GM18511 (cell line): Measurements from ENCODE around the gene ADAMTS12.
A peak's percentile ranks its signal among the peaks of the same experiment; 100 is the strongest.

Experiments
- ATAC-seq: cut with Tn5 transposase; IDR thresholded peaks from one replicate; pipeline ENCODE4 v1.9.1; 2021; ENCODE audit warnings: mild to moderate bottlenecking, moderate library complexity; ENCODE audit not compliant: unreplicated experiment

ADAMTS12 gene

GRCh38 chr5:33810491-33811120, 81.2 kb downstream of the ADAMTS12 start:
- ATAC-seq: no peak

DNA sequence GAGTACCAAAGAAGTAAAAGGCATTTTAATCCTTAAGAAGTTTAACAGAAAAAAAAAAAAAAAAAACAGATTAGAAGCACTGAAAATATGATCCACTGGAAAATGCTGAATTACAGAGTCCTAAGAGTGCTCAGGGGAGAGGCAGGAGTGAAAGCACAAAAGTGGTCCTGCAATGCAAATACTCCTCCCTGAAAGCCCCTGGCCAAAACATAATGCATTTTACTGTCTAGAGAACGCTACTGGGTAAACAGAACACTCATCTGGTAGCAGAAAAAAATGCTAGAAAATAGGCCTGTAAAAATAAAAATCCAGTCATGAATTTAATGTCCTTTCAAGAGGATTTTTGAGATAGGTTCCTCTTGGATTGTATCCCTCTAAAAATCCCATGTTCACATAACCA, 81.9 kb downstream of the ADAMTS12 start:
- no peak for ATAC-seq

DNA sequence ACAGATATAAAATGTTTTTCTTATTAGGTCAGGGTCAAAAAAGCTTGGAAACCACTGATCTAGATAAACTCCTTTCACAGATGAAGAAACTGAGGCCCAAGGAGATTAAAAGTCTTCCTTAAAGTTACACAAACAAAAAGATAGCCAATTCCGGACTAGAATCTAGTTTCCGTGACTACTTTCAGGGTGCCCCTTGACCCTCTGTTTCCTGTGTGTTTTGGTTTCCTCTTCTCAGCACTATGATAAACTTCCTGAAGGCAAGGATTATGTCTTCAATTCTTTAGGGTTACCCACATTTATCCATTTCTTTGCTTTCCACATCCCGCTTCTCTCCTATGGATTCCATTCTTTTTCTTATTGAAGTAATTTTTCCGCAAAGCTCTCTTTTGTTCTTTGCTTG, 83.1 kb downstream of the ADAMTS12 start:
- no peak for ATAC-seq

DNA sequence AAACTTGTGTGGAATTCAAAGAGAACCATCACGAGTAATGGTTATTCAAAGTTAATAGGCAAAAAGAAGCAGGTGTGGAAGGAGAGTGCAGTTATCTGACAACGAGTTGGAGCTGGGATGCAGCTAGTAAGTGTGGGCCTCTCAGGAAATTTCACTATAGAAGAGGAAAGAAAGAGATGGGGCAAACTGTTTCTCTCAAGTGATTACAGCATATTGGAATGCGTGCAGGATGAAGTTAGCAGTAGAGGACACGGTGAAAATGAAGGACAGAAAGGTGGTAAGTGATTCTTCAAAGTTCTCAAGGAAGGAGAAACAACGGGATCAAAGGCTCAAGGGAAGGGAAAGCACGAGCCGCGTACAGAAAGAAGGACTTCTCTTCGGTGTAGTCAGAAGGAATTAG, 84.0 kb downstream of the ADAMTS12 start:
- ATAC-seq: no peak

DNA sequence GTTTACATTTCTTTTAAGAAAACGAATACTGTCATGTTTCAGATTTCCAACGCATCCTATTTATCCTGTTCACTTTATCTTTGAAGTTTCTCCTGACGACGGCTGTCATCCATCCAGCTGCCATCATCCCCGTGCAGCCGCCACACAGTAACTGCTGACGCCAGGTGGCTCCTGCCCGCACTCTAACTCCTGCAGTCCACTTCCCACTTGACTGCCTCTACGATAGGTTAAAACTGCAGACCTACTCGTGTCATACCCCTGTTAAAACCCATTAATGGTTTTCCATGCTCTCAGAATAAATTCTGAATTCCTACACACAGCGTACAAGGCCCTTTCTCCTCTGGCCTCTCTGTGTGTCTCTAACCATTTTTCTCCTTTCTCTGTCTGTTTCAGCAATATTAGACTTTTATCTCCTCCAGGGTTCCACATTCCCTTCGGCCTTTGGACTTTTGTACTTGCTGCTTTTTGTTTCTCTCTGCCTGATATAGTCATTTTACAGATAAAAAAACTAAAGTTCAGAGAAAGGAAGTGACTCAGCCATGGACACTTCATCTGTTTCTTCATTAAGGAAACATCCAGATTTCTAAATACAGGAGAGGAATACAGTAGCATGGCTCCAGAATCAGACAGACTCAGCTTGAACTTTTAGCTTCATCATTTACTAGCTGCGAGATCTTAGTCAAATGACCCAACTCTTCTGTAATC, 84.9 kb downstream of the ADAMTS12 start:
- no peak for ATAC-seq

DNA sequence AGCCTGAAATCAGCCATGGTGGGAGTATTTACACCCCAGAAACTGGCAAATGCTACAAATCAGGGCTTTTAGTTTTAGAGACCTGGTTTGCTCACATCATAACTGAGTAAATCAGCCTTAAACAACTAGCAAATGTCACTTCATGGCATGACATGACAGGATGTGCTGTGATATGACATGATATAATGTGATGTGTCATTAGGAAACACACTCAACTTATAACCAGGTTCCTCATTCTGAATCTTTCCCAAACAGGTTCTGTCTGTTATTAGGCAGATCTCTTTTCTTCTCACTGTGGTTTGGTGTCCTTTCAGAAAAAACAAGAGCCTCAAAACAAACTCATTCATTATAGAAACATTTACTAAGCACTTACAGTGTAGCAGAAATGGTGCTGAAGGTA, 90.5 kb downstream of the ADAMTS12 start:
- ATAC-seq: no peak

- ATAC-seq: no peak
Observed at GRCh38 chr5:33800241-33800950, 91.4 kb downstream of the ADAMTS12 start.

GRCh38 chr5:33795496-33795895, 96.3 kb downstream of the ADAMTS12 start:
- no peak for ATAC-seq

GRCh38 chr5:33794550-33795181, 97.1 kb downstream of the ADAMTS12 start:
- ATAC-seq: no peak

DNA sequence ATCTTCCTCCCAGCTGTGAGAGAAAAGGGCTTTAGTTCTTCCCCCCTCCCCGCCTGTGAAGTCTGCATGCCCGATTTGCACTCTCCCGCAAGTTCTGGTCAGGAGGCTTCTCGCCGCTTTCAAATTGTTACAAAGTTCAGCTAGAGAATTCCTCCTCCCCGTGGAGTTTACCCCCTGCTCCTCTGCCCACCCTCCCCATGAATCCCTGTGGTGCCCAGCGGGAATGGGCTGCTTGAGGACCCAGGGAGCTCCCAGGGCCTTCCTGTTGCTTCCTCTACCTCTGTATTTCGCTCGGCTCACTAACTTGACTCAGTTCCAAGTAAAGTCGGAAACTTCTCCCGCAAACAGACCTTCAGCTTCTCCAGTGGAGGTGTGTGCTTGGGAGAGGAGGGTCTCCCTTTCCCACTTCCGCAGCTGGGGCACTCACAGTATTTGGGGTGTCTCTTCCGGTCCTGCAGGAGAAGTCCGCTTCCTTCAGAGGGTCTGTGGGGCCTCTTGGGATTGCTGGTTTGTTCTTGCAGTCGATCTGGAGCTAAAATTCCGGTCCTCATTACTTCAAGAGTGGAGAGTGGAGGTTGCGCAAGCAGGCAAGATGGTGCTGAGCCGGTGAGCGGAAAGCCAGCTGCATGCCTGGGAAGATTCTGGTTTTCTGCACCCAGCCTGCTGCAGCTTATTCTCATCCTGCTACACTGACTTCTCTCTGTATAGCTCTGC, 97.8 kb downstream of the ADAMTS12 start:
- ATAC-seq: no peak

DNA sequence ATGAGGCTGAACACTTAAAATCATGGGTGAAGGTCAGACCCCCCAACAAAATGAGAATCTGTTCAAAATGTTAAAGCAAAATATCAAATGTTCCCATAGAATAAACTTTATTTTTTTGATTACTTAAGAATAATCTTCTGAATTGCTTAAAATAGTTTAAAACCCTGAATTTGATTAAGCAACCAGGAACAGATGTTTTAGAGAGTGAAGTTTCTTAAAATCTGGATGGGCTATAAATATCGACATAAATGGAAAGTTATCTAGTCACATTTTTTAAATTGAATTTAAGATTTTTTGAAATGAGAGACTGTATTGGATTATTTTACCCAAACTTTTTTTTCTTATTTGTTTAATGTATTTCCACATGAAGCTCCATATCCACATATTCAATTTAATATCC, 98.5 kb downstream of the ADAMTS12 start:
- no peak for ATAC-seq

- no peak for ATAC-seq
Observed at GRCh38 chr5:33792559-33792958, 99.2 kb downstream of the ADAMTS12 start.

DNA sequence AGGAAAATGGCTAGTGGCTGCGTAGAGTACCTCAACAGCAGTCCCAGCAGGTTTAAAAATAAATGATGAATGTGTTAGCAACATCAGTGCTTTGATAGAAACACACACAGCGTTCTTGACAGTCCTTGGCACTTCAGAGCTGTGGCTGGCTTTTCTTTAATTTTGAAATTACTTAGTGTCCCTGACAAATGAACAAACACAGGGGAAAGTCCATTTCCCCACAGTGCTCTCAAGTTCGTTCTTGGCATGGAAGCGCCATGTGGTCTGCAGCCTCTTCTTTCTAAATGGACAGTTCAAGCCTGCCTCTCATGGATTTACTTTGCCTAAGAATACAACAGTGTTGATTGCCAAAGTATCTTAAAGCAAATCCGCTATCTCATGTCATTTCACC, 102.2 kb downstream of the ADAMTS12 start:
- ATAC-seq: no peak

GRCh38 chr5:33788922-33789566, 102.7 kb downstream of the ADAMTS12 start:
- ATAC-seq: no peak

GRCh38 chr5:33785571-33785970, 106.2 kb downstream of the ADAMTS12 start:
- no peak for ATAC-seq

DNA sequence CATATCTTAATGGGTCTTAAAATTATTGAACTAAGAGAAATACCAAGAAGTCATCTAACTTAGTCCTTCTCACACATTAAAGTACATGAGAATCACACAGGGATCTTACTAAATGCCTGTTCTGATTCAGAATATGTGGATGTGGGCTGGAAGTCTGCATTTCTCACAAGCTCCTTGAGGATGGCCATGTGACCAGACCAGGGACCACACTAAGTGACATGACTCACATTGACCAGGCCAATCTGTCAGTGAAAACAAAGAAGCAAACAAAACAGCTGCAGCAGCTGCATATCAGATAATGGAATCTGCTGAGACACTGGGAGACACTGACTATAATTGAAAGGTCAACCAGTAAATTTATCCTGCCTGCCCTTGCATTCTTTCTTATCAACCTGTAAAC, 110.5 kb downstream of the ADAMTS12 start:
- ATAC-seq: peak; percentile 73

GRCh38 chr5:33776151-33776660, 115.6 kb downstream of the ADAMTS12 start:
- no peak for ATAC-seq

DNA sequence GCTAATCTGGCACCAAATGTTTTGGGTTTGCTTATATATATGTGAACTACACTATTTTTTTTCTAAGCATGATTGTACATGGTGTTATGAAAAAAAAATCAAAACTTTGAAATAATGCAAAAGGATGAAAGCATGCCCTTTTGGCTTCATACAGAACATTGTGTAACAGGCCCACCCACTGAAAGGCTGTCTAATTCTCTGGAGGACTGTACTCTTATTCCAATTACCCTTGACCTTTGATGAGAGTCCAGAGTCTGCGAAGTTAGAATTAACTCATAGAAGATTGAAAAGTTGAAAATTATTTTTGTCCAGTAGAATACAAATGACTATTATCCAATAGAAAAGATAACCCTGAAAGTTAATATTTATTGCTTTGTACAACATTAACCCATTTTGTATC, 117.4 kb downstream of the ADAMTS12 start:
- ATAC-seq: no peak

DNA sequence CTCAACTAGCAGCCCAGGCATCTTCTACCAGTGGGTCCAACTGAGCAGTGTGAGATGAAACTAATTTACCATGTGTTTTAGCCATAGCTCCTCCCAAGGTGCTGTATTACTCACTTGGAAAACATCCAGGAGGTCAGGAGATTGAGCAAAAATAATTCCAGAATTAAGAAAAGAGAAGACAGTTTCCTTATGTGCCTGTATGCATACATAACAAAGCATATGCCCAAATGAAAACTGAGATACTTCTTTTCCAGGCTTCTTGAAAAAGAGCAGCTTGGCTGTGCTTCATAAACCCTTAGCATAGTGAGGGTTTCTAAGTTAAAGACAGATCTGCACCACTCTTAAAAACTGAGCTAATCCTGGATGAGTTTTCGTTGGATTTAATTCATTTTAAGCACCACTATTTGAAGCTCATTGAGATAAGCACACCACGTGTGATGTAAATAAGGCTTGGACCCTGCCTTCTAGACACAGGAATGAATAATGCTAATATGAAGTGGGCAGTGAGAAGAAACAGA, 119.4 kb downstream of the ADAMTS12 start:
- no peak for ATAC-seq

- ATAC-seq: no peak
Observed at GRCh38 chr5:33769968-33770367, 121.8 kb downstream of the ADAMTS12 start.
